ENCODE results near the gene C10orf71.

C10orf71 gene

DNA sequence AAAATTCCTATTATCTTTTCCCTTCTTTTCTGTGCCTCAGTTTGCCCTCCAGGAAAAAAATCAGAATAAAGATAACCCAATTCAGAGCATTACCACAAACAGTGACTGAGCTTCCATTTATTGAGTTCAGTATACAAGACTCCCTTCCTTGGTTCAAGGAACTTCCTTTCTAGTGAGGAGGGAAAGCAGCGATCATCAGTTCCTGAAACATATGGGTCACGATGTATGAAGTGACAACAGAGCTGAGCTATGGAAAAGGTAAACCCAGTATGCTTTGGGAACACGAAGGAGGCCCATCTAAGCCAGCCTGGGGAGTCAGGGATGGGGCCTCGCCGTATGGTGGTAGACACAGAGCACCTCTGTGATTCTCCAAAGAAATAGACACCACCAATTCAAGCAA is 15.8 kb downstream of the C10orf71 start:
- no peak overlapping the region for H3K4me3 ChIP-seq (ENCODE audit: low read depth, low read length)
- no peak for DNase-seq (ENCODE audit: low read depth)
- TF ChIP-seq, protein P1, sequence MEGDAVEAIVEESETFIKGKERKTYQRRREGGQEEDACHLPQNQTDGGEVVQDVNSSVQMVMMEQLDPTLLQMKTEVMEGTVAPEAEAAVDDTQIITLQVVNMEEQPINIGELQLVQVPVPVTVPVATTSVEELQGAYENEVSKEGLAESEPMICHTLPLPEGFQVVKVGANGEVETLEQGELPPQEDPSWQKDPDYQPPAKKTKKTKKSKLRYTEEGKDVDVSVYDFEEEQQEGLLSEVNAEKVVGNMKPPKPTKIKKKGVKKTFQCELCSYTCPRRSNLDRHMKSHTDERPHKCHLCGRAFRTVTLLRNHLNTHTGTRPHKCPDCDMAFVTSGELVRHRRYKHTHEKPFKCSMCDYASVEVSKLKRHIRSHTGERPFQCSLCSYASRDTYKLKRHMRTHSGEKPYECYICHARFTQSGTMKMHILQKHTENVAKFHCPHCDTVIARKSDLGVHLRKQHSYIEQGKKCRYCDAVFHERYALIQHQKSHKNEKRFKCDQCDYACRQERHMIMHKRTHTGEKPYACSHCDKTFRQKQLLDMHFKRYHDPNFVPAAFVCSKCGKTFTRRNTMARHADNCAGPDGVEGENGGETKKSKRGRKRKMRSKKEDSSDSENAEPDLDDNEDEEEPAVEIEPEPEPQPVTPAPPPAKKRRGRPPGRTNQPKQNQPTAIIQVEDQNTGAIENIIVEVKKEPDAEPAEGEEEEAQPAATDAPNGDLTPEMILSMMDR (IDR thresholded peaks at IDR 0.05; ENCODE audit: low read depth, low read length, missing control alignments): no peak
- in situ Hi-C loops (cut with HindIII; ENCODE audit: low sequenced_read_pairs): no loop called here

DNA sequence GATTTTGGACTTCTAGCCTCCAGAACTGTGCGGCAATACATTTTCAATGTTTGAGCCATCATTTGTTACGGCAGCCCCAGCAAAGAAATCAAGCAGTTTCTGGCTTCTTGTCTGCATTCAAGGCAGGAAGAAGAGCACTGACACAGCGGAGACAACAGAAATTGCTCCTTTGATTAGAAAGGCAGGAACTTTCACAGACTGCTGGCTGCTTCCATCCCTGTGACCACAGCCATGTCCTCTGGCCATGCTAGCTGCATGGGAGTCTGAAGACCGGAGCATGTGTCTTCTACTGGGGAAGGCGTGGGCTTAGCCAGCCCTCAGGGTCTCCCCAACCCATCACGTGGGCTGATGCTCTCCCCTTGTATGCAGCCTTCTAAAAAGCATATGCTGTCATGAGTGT is 19.1 kb downstream of the C10orf71 start:
- in situ Hi-C loops (cut with HindIII; ENCODE audit: low sequenced_read_pairs): no loop called here
- no peak overlapping the region for H3K4me3 ChIP-seq (ENCODE audit: low read depth, low read length)
- DNase-seq (ENCODE audit: low read depth): no peak
- TF ChIP-seq, protein P1 (IDR thresholded peaks at IDR 0.05; ENCODE audit: low read depth, low read length, missing control alignments): no peak

DNA sequence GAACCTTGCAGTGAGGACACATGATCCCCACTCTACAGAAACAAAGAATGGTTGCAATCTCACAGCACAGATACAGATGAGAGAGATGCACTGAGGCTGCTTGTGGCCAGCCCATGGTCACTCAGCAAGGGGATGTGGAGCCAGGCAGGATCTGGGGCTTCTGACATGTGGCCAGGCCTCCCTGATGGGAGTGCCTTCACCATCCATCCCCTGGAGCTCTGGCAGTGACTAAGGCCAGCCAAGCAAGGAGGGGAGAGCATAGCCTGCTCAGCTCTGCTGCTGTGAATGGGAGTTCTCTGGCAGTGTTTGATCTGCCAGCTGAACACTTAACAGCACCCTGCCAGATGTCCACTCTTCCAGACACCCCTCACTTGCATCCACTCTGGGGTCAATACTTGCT is 19.8 kb downstream of the C10orf71 start:
- H3K4me3 ChIP-seq (ENCODE audit: low read depth, low read length): no peak overlapping the region
- no peak for DNase-seq (ENCODE audit: low read depth)
- in situ Hi-C loops (cut with HindIII; ENCODE audit: low sequenced_read_pairs): no loop called here
- TF ChIP-seq, protein P1 (IDR thresholded peaks at IDR 0.05; ENCODE audit: low read depth, low read length, missing control alignments): no peak

DNA sequence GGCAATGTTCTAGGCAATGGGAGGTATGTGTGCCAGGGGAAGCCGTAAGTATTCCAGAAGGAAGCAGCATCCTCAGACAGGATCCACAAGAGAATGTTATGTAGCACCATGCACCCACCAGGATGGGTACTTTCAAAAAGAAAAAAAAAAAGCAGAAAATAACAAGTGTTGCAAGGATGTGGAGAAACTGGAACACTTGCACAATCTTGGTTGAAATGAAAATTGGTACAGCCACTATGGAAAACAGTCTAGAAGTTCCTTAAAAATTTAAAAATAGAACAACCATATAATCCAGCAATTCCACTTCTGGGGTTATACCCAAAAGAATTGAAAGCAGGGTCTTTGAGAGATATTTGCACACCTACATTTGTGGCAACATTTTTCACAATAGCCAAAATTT is 20.2 kb downstream of the C10orf71 start:
- in situ Hi-C loops (cut with HindIII; ENCODE audit: low sequenced_read_pairs): no loop called here
- no peak for DNase-seq (ENCODE audit: low read depth)
- H3K4me3 ChIP-seq (ENCODE audit: low read depth, low read length): no peak overlapping the region
- TF ChIP-seq, protein P1 (IDR thresholded peaks at IDR 0.05; ENCODE audit: low read depth, low read length, missing control alignments): no peak

DNA sequence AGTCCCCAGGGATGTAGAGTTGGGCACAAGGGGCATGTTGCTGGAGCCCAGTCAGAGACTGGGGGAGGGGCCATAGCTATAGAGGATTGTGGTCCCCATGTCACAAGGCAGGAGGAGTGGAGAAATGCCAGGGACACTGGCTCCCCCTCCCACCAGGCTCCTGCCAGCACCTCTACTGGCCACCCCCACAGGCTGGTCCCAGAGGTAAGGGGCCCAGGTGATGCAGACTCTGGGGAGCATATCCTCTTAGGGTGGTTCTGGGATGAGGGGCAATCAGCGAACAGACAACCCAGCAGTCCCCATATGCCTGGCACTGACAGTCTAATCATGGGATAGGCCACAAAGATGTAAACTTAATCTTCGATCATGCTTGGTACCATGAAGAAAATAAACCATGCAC is 21.2 kb downstream of the C10orf71 start:
- no peak overlapping the region for H3K4me3 ChIP-seq (ENCODE audit: low read depth, low read length)
- TF ChIP-seq, protein P1 (IDR thresholded peaks at IDR 0.05; ENCODE audit: low read depth, low read length, missing control alignments): no peak
- in situ Hi-C loops (cut with HindIII; ENCODE audit: low sequenced_read_pairs): no loop called here
- no peak for DNase-seq (ENCODE audit: low read depth)

DNA sequence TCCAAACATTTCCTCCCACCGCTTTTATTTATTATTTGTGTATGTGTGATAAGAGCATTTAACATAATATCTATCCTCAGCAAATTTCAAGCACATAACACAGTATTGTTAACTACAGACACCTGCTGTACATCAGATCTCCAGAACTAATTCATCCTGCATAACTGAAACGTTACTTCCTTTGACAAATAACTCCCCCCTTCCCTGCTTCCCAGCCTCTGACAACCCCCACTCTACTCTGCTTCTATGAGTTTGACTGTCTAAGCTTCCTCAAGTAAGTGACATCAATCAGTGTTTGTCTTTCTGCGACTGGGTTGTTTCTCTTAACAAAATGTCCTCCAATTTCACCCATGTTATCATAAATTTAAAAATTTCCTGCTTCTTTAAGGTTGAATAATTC is 22.1 kb downstream of the C10orf71 start:
- TF ChIP-seq, protein P1 (IDR thresholded peaks at IDR 0.05; ENCODE audit: low read depth, low read length, missing control alignments): no peak
- in situ Hi-C loops (cut with HindIII; ENCODE audit: low sequenced_read_pairs): no loop called here
- DNase-seq (ENCODE audit: low read depth): no peak
- no peak overlapping the region for H3K4me3 ChIP-seq (ENCODE audit: low read depth, low read length)
